GM19025 (cell line): ENCODE results near the gene SOX13.

ENCODE experiments used
- ATAC-seq: cut with Tn5 transposase; IDR thresholded peaks from one replicate; pipeline ENCODE4 v1.9.1; 2021; ENCODE audit warnings: mild to moderate bottlenecking, low read depth, moderate library complexity; ENCODE audit not compliant: unreplicated experiment

The SOX13 gene

DNA sequence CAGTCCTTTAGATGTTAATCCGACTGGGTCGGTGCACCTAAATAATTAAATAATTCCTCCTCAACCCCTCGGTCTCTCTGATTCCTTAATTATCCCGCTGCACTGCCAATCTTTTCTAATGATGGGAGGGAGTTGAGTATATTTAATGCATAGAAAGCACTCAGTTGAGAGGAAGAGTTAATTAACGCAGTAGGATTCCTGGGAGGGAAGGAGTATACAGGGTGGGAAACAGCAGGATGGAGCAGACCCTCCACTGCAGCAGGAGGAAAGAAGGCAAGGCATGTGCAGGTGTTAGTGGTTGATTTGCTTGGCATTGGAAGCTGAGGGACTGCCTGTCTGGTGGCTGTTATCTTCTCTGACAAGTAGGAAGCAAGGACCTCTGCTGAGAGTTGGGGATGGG lies 103.1 kb downstream of the SOX13 start:
- ATAC-seq, result no peak

DNA sequence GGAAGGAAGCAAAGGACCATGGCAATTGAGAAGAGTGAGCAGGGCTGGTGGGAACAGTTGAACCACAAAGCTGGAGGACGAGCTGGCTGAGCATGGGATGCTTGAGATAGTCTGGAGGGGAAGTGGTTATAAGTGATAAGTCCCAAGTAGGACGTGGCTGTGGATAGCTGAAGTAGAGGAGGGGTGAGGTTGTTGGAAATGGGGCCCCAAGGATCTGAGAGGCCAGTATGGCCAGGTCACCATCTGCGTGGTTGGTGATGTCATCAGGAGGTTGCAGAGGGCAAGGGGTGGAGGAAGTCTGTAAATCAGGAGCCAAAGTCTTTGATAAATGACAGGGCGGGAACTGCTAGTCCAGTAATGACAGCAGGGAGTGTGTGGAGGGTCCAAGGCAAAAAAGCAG lies 104.2 kb downstream of the SOX13 start:
- ATAC-seq, result no peak
